Activated T-cell treated with anti-CD3 and anti-CD28 coated beads for 48 hours (primary cell): ENCODE data around the gene EXOC1.

Experiments used
- DNase-seq: peaks from one replicate; pipeline ENCODE4 v3.0.0-alpha.2; 2020; ENCODE audit warnings: low read depth

Gene EXOC1

GRCh38 chr4:55851885-55852284, 1.6 kb upstream of the EXOC1 start:
- no peak for DNase-seq

- DNase-seq: no peak
Observed at GRCh38 chr4:55854129-55854528, 681 bp downstream of the EXOC1 start.

- no peak for DNase-seq
Observed at GRCh38 chr4:55857586-55857985, 4.1 kb downstream of the EXOC1 start.

GRCh38 chr4:55859711-55860110, 6.3 kb downstream of the EXOC1 start:
- no peak for DNase-seq

GRCh38 chr4:55864577-55865223, 11.3 kb downstream of the EXOC1 start:
- no peak for DNase-seq

- no peak for DNase-seq
Observed at GRCh38 chr4:55865228-55865806, 11.9 kb downstream of the EXOC1 start.

GRCh38 chr4:55866290-55866907, 13.0 kb downstream of the EXOC1 start:
- no peak for DNase-seq

GRCh38 chr4:55866973-55867574, 13.6 kb downstream of the EXOC1 start:
- no peak for DNase-seq

- DNase-seq: no peak
Observed at GRCh38 chr4:55868581-55869090, 15.2 kb downstream of the EXOC1 start.

- no peak for DNase-seq
Observed at GRCh38 chr4:55871299-55871800, 17.9 kb downstream of the EXOC1 start.

GRCh38 chr4:55874831-55875230, 21.4 kb downstream of the EXOC1 start:
- DNase-seq: no peak

- DNase-seq: no peak
Observed at GRCh38 chr4:55876387-55876786, 22.9 kb downstream of the EXOC1 start.

- DNase-seq: no peak
Observed at GRCh38 chr4:55879224-55879623, 25.8 kb downstream of the EXOC1 start.

GRCh38 chr4:55880652-55881280, 27.3 kb downstream of the EXOC1 start:
- DNase-seq: no peak

- no peak for DNase-seq
Observed at GRCh38 chr4:55884093-55884850, 30.8 kb downstream of the EXOC1 start.

GRCh38 chr4:55884851-55885219, 31.4 kb downstream of the EXOC1 start:
- DNase-seq: no peak

- no peak for DNase-seq
Observed at GRCh38 chr4:55887594-55887993, 34.1 kb downstream of the EXOC1 start.

- no peak for DNase-seq
Observed at GRCh38 chr4:55892156-55892555, 38.7 kb downstream of the EXOC1 start.

GRCh38 chr4:55896622-55897021, 43.2 kb downstream of the EXOC1 start:
- DNase-seq: no peak

GRCh38 chr4:55902677-55903076, 49.2 kb downstream of the EXOC1 start:
- DNase-seq: no peak

- no peak for DNase-seq
Observed at GRCh38 chr4:55903577-55903976, 50.1 kb downstream of the EXOC1 start.

GRCh38 chr4:55904576-55904975, 51.1 kb downstream of the EXOC1 start:
- no peak for DNase-seq
